ENCODE measurements around the gene ARHGEF2. TPM values are rescaled to one million over a fixed set of nuclear protein-coding genes. Genes with fewer than 3 reads are reported as not detected.

ARHGEF2 gene
- polyA plus RNA-seq, 2 of the 4 experiments (the other 2 are of a cell fraction) = 21.3 to 67.4 TPM

DNA sequence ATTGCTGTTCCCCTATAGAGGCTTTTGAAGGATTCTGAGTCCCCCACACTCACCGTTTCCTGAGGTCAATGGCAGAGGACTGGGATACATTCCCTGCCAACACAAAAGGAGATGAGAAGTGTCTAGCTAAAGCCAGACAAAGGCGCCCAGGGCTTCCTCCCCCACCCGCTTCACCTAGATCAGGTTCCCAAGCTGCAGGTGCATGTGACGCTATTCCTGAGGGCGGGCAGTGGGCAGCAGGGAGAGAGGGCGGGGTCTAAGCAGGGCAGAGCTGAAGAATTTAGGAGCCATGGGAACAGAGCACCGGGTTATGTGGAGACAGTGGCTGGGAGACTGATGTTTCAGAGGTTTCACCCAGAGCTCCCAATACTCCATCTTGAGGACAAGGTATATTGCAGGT, 6.0 kb upstream of the ARHGEF2 start (continued):
- TF ChIP-seq MYC (IDR thresholded peaks at IDR 0.05; ENCODE audit: borderline replicate concordance, low read length) = no peak
- no peak for TF ChIP-seq NFE2L2 (conservative IDR thresholded peaks at IDR 0.05; ENCODE audit: low read length)
- TF ChIP-seq JUNB (IDR thresholded peaks at IDR 0.05) = no peak
- TF ChIP-seq PBX3 (IDR thresholded peaks at IDR 0.05) = no peak

- ATAC-seq = peak; percentile 55 to 79
Observed at GRCh38 chr1:155983191-155984024, 5.1 kb upstream of the ARHGEF2 start.

More at GRCh38 chr1:155983191-155984024, 5.1 kb upstream of the ARHGEF2 start:
- CTCF ChIA-PET = interaction anchor here (0.6 to 24.7 kb wide), 20 partner anchors 8 to 357 kb away, joined by 3 to 423 read pairs (median 4); partner anchors contain the start of genes KHDC4, RXFP4, SSR2 and UBQLN4
- DNase-seq (ENCODE audit: low read depth in 1 of 2, low spot score in 1 of 2) (peak in 1 of 2 experiments; percentile 80), FAIRE-seq (no peak)
- H3K9me3 ChIP-seq = no peaks in the 10 kb centered on the region
- POLR2A ChIA-PET = interaction anchor here (0.6 to 1.3 kb wide), 9 partner anchors 8 to 83 kb away, joined by 3 to 10 read pairs (median 5); partner anchors contain the start of gene KHDC4
- 30% methylated on average over 4 of the region's 4 CpGs for WGBS (ENCODE audit: missing lambda C conversion rate)
- H3K4me2 ChIP-seq = peak overlapping the region; percentile 93
- peak overlapping the region; percentile 90 for H3K4me3 ChIP-seq
- TF ChIP-seq, protein P1, sequence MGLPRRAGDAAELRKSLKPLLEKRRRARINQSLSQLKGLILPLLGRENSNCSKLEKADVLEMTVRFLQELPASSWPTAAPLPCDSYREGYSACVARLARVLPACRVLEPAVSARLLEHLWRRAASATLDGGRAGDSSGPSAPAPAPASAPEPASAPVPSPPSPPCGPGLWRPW (IDR thresholded peaks at IDR 0.05) = no peak
- TF ChIP-seq CEBPB (IDR thresholded peaks at IDR 0.05) (peak; percentile 18 to 54; a peak in 2 of 4 replicates), JUN (IDR thresholded peaks at IDR 0.05) (peak; percentile 74 to 82; a peak in 2 of 5 replicates), BCL3 (IDR thresholded peaks at IDR 0.05) (peak; percentile 56; the same call in 1 of the 3 replicates), NFE2L2 (conservative IDR thresholded peaks at IDR 0.05; ENCODE audit: low read length) (no peak), KDM1A (IDR thresholded peaks at IDR 0.05; ENCODE audit: low read depth) (no peak), SMC3 (IDR thresholded peaks at IDR 0.05) (peak; percentile 20; the same call in 1 of the 3 replicates), RCOR1 (IDR thresholded peaks at IDR 0.05; ENCODE audit: low read depth, low read length) (no peak), EP300 (IDR thresholded peaks at IDR 0.05) (peak in 1 of 2 experiments; percentile 71; a peak in 3 of 5 replicates), ESRRA (IDR thresholded peaks at IDR 0.05; ENCODE audit: borderline replicate concordance, low read length) (no peak), RAD21 (conservative IDR thresholded peaks at IDR 0.05 in 1 of 2, IDR thresholded peaks at IDR 0.05 in 1 of 2) (peak in 1 of 2 experiments; percentile 20; a peak in 1 of 5 replicates), ZC3H11A (IDR thresholded peaks at IDR 0.05) (no peak)
- TF ChIP-seq, protein P2, sequence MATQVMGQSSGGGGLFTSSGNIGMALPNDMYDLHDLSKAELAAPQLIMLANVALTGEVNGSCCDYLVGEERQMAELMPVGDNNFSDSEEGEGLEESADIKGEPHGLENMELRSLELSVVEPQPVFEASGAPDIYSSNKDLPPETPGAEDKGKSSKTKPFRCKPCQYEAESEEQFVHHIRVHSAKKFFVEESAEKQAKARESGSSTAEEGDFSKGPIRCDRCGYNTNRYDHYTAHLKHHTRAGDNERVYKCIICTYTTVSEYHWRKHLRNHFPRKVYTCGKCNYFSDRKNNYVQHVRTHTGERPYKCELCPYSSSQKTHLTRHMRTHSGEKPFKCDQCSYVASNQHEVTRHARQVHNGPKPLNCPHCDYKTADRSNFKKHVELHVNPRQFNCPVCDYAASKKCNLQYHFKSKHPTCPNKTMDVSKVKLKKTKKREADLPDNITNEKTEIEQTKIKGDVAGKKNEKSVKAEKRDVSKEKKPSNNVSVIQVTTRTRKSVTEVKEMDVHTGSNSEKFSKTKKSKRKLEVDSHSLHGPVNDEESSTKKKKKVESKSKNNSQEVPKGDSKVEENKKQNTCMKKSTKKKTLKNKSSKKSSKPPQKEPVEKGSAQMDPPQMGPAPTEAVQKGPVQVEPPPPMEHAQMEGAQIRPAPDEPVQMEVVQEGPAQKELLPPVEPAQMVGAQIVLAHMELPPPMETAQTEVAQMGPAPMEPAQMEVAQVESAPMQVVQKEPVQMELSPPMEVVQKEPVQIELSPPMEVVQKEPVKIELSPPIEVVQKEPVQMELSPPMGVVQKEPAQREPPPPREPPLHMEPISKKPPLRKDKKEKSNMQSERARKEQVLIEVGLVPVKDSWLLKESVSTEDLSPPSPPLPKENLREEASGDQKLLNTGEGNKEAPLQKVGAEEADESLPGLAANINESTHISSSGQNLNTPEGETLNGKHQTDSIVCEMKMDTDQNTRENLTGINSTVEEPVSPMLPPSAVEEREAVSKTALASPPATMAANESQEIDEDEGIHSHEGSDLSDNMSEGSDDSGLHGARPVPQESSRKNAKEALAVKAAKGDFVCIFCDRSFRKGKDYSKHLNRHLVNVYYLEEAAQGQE (IDR thresholded peaks at IDR 0.05) = no peak
- TF ChIP-seq, protein P3, sequence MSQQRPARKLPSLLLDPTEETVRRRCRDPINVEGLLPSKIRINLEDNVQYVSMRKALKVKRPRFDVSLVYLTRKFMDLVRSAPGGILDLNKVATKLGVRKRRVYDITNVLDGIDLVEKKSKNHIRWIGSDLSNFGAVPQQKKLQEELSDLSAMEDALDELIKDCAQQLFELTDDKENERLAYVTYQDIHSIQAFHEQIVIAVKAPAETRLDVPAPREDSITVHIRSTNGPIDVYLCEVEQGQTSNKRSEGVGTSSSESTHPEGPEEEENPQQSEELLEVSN (IDR thresholded peaks at IDR 0.05; ENCODE audit: borderline replicate concordance, low read depth) = no peak
- H3K27ac ChIP-seq = peak overlapping the region; percentile 98 to 99
- H3K4me1 ChIP-seq = peaks cover 56% of the 10 kb centered on the region
